GM19240 (cell line): ENCODE data around the gene EVA1C.
A peak's percentile ranks its signal among the peaks of the same experiment; 100 is the strongest.
"Not testable (repeated sequence)": the region's sequence is repeated elsewhere in the genome, so short reads cannot be mapped to it uniquely, and the experiment has no call there.

Experiments
- DNase-seq: peaks from one replicate; pipeline ENCODE4 v3.0.0; 2011; ENCODE audit warnings: low spot score; ENCODE audit not compliant: insufficient read length

EVA1C gene

DNA sequence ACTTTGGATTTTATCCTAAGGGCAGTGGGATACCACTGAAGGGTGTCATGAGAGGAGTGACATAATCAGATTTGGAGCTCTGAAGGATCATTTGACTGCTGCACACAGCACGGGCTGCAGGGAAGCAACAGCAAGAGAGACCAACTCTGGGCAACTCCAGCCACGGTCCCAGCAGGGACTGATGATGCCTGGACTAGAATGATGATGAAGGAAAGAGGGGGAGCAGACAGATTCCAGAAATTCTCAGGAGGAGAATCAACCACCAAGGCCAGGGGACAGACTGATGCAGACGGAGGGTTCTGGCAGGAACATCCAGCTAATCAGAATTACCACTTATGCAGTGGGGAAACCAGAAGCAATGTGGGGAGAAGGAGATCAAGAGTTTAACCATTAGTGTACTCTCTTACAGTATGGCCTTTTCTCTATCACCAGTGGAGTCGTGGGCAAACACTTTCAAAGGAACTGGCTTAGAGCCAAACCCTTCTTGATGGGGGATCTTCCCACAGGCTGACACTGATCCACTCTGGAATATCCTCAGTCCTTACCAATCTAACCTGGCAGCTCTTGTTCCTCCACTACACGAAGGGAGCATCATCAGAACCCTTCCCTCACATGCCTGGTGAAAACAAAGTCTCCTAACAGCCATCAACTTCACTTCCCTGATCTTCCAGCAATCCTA, 23.0 kb upstream of the EVA1C start:
- no peak for DNase-seq

DNA sequence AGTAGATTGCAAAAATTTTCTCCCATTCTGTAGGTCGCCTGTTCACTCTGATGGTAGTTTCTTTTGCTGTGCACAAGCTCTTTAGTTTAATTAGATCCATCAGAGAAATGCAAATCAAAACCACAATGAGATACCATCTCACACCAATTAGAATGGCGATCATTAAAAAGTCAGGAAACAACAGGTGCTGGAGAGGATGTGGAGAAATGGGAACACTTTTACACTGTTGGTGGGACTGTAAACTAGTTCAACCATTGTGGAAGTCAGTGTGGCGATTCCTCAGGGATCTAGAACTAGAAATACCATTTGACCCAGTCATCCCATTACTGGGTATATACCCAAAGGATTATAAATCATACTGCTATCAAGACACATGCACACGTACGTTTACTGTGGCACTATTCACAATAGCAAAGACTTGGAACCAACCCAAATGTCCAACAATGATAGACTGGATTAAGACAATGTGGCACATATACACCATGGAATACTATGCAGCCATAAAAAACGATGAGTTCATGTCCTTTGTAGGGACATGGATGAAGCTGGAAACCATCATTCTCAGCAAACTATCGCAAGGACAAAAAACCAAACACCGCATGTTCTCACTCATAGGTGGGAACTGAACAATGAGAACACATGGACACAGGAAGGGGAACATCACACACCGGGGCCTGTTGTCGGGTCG, 21.8 kb upstream of the EVA1C start:
- not testable (repeated sequence) for DNase-seq

DNA sequence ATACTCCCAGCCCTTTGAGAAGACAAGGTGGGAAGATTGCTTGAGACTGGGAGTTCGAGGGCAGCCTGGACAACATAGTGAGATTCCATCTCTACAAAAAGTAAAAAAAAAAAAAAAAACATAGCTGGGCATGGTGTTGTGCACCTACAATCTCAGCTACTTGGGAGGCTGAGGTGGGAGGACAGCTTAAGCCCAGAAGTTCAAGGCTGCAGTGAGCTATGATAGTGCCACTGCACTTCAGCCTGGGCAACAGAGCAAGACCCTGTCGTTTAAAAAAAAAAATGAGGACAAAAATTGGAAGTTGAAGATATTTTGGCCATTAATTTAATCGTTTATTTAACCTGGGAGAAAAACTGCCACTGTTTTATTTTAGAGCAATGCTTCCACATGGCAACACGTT, 20.8 kb upstream of the EVA1C start:
- DNase-seq: no peak

DNA sequence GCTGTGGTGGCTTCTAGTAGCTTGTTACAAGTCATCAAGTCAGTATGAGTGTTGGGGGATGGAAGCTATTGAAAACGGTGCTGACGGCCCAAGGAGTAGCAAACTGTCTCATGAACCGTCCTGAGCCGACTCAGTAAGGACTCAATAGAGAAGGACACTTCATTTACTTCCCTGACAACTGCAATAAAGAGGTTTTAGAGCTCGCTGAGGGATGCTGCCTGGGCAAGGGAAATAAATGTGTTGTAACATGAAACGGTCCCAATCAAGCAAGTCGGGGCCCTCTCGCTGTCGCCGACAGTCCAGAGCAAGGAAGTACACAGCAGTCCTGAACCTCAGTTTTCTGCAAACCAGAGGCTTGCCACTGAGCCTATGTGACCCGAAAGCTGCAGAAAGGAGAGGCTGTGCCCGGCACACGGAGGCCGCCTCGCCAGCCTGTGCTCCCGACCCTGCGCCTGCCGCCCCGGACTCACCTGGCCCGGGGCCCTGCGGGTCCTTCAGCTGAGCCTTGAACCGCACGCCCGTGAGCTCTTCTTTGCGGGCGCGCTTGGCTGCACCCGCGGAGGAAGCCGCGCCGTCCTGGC, 20.1 kb upstream of the EVA1C start:
- DNase-seq: no peak

DNA sequence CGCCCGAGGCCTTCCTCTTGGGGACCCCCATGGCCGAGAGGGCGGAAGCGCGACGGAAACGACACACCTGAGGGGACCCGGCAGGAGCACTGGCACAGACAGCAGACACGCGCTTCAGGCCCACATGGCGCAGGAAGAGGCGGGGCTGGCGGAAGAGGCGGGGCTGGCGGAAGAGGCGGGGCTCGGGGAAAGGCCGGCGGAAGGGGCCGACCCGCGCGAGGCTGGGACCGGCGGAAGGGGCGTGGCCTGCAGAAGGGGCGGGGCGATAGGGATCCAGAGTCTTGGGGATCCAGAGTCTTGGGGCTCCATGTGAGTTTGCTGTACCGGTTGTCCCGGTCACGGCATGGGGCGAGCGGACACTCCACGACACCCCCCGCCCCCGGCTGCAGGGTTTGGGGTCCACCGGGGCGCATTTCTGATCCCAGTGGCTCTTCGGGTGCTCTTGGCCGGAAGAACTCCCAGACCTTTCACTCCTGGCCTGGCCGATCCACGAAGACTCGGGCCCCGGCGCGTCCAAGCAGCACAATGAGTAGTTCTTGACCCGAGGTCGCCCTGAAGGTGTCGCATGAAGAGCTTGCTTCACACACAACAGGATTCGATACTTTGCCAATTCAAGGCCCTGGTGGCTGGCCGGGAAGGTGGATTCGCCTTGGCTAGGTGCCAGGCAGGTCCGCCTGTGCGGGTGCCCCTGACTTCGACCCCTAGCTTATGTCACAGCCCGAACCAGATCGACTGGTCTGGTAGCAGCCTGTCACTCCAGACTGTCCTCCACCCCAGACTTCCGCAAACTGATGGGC, 19.4 kb upstream of the EVA1C start, which contains the start of gene URB1:
Gene URB1 (minus strand): TSS at position 133 of the 797 bp plus-strand sequence. CDS start 102 bp downstream, at position 31.
- peak; percentile 85 for DNase-seq

DNA sequence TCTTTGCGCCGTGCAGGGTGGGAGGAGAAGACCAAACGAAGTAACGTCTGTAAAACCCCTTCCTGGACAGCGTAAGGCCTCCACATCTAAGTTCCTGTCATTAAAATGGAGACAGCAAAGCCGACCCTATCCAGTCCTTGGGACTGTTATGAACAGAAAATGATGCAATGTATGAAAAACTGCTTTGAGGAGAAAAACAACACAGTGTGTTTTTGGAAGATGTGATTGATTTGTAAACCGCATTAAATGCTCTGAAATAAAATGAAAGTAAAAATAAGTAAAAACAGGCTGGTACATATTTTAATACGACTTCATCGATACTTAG, 18.9 kb upstream of the EVA1C start:
- no peak for DNase-seq

DNA sequence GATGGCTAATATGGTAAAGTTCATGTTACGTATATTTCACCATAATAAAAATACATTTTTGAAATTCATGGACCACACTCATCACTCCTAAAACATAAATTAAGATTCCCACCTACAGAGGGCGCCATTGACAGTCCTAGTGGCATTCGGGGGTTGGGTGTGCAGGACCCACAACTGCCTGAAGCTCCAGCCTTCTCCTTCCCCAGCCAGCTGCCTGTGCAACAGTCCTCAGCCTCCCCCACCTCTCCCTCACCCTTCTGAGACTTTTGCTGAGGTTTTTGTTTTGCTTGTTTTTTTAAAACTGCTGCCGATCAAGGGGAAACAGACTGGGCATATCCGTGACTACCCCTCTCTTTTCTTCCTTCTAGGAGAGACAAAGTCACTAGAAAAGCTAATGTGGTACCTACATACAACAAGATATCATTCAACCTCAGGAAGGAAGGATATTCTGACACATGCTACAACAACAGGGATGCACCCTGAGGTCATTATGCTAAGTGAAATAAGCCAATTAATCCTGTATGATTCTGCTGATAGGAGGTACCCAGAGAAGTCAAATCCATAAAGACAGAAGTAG, 9.2 kb upstream of the EVA1C start:
- peak; percentile 14 for DNase-seq

DNA sequence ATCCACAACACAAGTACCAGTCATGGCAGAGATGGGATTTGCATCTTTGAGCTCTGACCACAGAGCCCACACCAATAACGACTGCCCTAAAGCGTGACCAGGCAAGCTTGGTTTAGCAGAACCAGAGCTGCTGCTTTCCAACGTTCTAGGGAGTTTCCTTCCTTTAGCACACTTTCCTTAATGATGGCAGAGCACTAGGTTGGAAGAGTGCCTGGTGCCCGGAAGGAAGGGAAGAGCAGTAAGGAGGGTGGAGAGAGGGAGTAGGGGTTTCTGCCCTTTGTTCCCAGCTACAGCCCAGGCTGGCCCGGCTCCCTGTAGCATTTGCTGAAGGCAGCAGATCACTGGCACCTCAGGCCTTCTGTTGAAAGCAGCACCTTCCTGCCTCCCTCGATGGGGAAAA, 6.1 kb upstream of the EVA1C start:
- no peak for DNase-seq

DNA sequence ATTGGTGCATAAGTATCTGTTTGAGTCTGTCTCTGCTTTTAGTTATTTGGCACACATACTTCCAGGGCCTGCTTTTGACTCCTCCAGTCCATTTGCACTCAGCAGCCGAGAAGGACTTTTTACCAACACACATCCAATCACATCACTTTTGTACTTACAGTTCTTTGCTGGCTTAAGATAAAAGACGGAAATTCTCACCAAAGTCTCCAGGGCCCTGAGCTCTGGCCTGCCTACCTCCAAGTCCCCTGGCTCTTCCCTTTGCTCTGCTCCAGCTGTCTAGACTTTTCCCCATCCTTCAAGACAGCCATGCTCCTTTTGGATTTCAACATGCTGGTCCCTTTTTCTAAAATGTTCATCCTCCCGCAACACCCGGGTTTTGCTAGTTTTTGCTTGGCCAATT, 2.2 kb upstream of the EVA1C start:
- DNase-seq: no peak

DNA sequence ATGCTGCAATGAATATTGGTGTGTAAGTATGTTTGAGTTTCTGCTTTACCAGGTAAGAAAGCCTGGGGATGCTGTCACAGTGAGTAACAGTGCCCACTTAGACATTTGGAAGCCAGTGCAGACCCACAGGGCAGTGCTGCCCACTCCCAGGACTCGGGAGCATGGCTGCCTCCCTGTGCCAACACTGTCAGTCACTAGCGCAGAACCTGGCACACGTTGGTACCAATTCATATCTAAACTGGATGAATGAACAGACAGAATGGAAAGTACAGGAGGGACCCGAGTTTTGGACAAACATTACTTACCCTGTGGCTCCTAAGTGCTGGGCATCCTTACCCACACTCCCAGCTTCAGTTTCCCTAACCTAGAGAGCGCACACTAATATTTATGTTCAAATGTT, 1.6 kb upstream of the EVA1C start:
- no peak for DNase-seq

DNA sequence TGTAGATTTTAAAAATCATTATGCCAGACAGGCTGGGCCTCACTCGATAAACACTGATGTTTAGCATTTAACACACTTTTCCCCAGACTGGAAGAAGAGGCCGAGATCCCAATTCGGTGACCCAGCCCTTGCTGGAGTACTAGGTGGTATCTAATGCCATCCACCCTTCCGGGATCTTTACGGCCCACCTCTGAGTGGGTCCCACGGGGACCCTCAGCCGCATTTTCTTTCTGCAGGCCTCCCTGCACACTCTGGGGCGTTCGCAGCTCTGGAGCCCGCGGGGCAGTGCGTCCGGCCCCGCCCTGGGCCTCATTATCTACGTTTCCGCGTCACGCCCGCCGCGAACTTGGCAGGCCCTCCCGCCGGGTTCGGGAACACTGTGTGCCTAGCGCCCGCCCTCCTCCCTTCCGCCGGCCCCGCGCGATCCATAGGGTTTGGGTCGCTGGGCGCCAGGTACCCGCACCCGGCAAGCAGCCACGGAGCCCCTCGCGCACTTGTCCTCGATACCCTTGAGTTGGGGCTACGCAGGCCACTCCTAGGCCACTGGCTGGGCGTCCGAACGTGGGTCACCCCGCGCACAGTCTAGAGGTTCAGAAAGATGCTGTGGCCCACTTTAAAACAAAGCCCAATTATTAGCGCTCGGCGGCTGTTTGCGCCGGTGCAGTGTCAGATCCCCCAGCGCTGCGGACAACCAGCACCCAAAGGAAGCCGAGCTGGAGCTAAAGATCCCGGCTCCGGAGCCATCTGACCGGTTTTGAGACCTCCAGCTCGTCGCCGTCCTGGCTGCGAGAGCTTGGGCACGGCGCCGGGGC, 950 bp upstream of the EVA1C start:
- DNase-seq: no peak

DNA sequence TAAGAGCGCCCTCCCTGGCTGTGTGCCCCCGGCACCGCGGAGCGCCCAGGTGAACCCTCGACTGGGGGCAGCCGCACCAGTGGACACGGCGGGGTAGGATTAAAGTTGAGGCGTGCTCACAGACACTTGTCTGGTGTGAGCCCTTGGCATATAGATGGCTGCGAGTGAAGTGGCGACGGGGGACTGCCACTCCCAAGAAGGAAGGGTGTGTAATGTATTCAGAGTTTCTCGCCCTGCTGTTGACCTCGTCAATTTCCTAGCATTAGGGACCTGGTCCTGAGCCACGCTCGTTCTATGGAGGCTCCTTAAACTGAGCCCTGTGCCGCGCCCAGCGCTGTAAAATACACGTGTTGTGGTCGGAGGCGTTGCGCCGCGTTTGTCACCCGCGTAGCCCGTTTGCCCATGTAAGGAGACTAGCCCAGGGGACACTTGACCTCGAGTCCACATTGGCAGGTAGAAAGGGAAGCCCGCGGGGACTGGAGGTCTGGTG, 554 bp downstream of the EVA1C start:
- no peak for DNase-seq

DNA sequence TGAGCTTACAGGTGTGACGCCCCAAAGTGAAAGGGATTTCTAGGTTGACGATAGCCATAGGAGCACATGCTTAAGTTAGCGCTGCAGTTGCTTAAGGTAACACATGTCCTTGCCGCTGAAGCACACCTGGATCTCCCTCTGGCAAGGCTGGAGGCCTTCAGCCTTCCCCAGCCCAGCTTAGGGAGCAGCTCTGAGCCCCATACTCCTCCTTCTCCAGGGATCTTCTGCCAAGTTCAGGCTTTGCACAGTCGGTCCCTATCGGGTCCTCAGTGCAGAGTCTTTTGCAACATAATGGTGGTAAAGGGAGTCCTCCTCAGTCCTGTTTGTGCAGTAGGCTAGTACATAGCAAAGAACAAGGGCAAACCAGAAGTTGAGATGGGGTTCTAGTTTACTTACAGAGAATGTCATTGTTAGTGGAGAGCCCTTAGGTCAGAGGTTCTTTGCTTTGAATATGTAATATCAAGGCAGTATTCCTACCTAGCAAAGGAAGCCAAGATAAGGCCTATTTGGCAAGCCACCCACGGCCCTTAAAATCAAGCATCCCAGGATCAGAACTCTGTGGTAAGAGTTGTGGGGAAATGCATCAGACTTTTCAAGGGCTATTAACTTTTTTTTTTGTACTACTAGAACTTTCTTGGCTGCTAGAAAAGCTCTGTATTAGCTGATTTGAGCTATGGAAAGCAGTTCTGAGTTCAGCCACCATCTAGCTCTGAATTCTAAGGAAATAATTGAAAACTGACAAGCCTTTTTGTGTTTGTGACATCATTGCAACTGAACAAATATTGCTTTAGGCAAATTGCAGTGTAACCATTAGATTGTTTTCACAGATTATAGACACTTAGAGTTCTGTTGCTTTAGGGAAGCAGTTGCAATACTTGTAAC, 1.4 kb downstream of the EVA1C start:
- DNase-seq: no peak

DNA sequence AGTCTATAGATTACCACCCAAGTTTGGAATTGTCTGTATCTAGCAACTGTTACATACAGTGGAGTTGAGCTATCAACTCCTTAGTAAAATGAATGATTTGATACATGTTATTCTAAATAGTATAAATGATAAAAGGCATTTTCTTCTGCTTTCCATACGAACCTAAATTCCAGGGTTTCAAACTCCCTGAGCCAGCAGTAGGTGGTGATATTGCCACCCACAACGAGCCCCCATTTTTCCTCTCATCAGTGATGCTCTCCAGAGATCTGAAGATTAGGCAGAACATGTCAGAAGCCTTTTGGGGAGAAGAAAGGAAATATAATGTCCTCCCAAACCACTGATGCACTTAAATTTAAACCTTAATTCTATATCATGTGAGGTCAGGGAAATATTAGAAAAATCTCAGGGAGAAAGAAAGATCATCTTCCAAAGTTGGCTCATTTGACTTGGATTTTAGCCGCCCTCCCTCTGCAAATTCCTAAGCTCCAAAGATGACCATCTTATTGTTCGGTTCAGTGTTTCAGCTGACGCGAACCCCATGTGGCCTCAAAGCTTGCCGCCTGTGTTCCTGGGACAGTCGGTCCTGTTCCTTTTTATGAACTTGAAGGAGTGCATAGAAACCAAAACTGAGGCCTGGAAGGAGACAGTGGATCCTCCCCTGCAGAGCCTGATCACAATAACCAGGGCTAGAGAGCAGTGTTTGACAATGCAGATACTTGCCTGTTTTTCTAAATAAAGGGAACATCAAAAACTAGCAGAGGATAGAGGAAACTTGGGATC, 2.3 kb downstream of the EVA1C start:
- no peak for DNase-seq

DNA sequence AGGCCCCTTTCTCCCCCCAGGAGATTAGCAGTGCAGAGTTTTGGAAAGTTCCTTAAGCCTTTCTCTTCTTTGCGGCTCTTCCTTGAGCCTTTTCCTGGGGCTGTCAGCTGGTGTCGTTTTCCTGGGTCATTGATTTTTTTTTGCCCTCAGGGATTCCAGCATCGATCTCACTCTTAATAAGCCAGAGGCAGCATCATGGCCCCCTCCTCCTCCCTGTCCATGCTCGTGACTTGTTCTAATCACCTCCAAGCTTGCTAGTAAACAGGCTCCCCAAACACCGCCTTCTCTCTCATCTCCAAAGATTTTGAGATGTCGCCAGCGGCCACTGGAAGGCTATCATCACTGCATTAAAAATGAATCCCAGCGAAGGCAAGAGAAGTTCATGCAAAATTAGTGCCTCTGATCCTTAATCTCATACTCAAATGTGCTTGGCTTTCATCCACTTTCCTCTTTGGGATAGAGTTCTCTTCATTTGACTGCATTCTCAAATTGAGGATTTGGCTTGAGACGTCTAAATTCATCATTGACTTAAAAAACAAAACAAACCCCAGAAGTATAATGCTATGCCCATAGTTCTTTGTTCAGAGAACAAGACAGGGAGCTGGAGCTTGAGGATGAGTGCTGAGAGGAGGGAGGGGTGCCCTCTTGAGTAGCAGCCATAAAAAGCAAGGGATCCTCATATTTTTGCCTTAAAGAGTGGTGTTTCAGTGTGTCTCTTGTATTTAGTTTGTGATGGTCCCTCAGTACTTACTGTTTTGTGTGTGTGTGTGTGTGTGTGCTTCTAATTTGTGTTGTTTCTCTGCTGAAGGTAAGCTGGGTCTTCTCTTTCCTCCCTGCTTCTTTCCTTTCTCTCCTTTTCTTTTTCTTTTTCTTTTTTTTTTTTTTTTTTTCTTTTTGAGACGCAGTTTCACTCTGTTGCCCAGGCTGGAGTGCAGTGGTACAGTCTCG, 3.2 kb downstream of the EVA1C start:
- no peak for DNase-seq

DNA sequence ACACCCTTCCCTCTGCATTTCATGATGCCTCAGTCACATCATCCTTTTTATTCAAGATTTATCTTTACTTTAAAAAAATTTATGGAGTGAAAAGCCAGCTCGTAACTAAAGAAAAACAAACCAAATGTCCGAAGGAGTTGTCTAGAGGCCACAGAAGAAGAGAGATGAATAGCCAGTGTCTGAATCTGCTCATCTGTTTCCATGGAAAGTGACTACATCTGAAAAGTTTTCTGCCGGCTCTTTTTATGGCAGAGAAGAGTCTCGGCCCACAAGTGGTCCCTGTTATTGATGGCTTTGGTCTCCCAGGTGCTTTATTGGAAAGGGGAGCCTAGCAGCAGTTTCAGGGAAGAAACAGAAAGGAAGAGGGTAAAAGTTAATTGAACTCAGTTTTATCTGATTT, 5.6 kb downstream of the EVA1C start:
- no peak for DNase-seq

DNA sequence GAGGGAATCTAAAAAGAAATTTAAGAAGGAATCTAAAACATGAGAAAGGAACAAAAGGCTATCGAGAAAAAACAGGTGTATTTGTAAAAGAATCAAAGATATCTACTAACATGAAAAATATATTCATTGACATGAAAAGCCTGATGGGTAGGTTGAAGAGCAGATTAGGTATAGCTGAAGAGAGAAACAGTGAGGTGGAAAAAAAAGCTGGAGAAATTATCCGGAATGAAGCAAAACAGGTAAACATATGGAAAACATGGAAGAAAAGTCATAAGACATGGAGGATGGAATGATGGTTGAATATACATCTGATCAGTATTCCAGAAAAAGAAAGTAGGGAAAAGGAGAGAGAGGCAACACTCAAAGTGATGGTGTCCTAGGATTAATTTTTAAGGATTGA, 9.6 kb downstream of the EVA1C start:
- DNase-seq: no peak
